ENCODE data around the gene GOLGA8K.
"Not testable (repeated sequence)": the region's sequence is repeated elsewhere in the genome, so short reads cannot be mapped to it uniquely, and the experiment has no call there.

The GOLGA8K gene

DNA sequence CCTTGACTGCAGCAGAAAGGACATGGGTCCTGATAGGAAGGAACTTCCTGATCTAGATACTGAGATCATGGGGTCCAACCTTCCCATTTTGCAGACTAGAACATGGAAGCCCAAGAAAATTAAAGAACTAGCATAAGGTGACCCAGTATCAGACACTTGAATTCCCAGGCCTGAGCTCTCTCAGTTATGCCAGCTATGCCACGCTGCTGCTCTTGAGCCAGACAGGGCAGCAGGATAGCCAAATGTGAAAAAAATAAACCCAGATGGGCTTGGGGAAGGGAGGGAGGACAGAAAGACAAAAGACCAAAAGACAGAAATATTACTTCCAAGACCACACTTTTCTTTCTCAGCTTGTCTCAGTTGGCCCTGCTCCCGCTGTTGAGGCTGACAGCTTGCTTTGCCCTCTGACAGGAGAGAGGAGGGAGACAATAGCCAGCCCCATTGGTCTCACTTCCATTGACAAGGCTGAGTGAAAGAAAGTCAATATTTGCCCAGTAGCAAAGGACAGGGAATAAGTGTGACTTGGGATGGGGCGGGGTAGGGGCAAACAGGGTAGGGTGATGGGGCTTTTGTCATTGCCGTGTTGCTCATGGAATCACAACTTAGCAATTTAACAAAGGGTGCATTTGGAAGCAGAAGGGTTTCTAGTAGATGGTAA is 52.4 kb downstream of the GOLGA8K start:
- DNase-seq = not testable (repeated sequence)

DNA sequence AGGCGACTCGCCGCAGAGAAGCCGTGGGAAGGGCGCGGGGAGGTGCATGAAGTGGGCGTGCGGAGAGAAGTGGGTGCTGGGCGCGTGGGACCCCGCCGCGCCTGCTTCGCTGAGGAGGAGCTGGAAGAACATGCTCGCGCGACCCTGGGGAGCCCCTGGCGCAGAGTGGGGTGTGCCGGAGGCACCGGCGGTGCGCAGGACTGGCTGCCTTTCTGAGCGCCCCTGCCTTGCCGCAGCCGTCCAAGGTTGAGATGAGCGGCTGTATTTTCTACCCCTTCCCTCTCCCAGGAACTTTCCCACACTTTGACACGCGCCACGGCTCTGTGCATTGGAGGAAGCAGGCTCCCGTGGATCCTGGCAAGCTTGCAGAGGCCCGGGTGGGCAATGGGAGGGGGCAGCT is 56.1 kb downstream of the GOLGA8K start:
- not testable (repeated sequence) for DNase-seq

GRCh38 chr15:32345978-32346547 is 57.0 kb downstream of the GOLGA8K start:
- not testable (repeated sequence) for DNase-seq

- not testable (repeated sequence) for DNase-seq
Measured at GRCh38 chr15:32343921-32344320, 59.2 kb downstream of the GOLGA8K start.
